ENCODE data around the gene PXDC1.
"Not testable (repeated sequence)": the region's sequence is repeated elsewhere in the genome, so short reads cannot be mapped to it uniquely, and the experiment has no call there.

The PXDC1 gene

DNA sequence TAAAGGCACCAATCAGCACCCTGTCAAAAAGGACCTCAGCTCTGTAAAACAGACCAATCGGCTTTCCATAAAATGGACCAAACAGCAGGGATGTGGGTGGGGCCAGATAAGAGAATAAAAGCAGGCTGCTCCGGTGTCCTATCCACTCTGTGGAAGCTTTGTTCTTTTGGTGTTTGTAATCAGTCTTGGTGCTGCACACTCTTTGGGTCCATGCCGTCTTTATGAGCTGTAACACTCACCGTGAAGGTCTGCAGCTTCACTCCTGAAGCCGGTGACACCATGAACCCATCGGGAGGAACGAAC is 7.3 kb upstream of the PXDC1 start:
- H3K27me3 Mint-ChIP-seq (ENCODE audit: low read depth) = peaks cover 23% of the 10 kb centered on the region
- H3K9me3 Mint-ChIP-seq = no peaks in the 10 kb centered on the region
- no peaks in the 10 kb centered on the region for H3K4me1 Mint-ChIP-seq (ENCODE audit: low read depth)
- no peak overlapping the region for H3K4me3 Mint-ChIP-seq
- H3K27ac Mint-ChIP-seq = no peak overlapping the region
- H3K36me3 Mint-ChIP-seq (ENCODE audit: low read depth) = no peaks in the 10 kb centered on the region

DNA sequence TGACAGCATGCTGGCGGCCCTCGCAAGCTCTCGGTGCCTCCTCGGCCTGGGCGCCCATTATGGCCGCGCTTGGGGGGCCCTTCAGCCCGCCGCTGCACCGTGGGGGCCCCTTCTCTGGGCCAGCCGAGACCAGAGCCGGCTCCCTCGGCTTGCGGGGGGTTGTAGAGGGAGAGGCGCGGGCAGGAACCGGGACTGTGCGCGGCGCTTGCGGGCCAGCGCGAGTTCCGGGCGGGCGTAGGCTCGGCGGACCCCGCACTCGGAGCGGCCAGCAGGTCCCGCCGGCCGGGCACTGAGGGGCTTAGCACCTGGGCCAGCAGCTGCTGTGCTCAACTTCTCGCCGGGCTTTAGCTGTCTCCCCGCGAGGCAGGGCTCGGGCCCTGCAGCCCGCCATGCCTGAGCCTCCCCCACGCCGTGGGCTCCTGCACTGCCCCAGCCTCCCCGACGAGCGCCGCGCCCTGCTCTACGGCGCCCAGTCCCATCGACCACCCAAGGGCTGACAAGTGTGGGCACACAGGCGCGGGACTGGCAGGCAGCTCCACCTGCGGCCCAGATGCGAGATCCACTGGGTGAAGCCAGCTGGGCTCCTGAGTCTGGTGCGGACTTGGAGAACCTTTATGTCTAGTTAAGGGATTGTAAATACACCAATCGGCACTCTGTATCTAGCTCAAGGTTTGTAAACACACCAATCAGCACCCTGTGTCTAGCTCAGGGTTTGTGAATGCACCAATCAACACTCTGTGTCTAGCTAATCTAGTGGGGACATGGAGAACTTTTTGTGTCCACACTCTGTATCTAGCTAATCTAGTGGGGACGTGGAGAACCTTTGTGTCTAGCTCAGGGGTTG is 6.7 kb upstream of the PXDC1 start:
- not testable (repeated sequence) for H3K4me1 Mint-ChIP-seq (ENCODE audit: low read depth); H3K4me3 Mint-ChIP-seq

DNA sequence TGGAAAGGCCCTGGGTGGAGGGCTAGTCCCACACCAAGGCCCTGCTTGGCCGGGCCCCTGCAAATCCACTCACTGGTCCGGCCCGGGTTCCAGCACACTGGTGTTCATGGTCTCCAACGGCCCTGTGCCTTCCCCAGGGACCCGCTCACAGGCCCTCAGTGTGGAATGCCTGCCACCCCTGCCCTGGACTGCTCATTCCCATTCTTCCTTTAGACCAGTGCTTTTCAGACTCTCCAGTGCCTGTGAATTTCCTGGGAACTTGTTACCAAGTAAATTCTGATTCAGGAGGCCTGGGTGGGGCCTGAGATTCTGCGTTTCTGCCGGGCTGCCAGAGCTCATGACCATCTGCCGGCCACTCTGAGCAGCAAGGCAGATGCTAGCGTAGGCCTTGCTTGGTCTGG is 5.7 kb upstream of the PXDC1 start:
- no peak overlapping the region for H3K4me3 Mint-ChIP-seq
- no peaks in the 10 kb centered on the region for H3K9me3 Mint-ChIP-seq
- no peaks in the 10 kb centered on the region for H3K36me3 Mint-ChIP-seq (ENCODE audit: low read depth)
- H3K4me1 Mint-ChIP-seq (ENCODE audit: low read depth) = peaks cover 3% of the 10 kb centered on the region
- H3K27ac Mint-ChIP-seq = no peak overlapping the region
- H3K27me3 Mint-ChIP-seq (ENCODE audit: low read depth) = peaks cover 37% of the 10 kb centered on the region

More for the DNA sequence above, 6.7 kb upstream of the PXDC1 start:
- H3K27ac Mint-ChIP-seq; H3K36me3 Mint-ChIP-seq (ENCODE audit: low read depth); H3K9me3 Mint-ChIP-seq: not testable (repeated sequence)
- H3K27me3 Mint-ChIP-seq (ENCODE audit: low read depth) = peaks cover 27% of the 10 kb centered on the region

DNA sequence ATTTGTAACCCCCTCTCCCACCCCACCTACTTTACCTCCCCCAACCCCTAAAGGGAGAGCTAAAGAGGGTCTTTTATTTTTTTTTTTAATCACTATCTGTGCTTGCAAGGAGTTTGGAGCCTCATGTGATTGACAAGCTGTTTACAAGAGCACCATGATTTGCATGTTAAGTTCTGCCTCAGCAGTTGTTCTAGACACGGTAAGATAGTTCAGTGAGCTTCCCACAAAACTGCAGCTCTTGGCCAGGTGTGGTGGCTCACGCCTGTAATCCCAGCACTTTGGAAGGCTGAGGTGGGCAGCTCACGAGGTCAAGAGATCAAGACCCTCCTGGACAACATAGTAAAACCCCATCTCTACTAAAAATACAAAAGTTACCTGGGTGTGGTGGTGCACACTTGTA is 5.0 kb upstream of the PXDC1 start:
- H3K4me3 Mint-ChIP-seq = no peak overlapping the region
- H3K9me3 Mint-ChIP-seq = no peaks in the 10 kb centered on the region
- H3K27me3 Mint-ChIP-seq (ENCODE audit: low read depth) = peaks cover 39% of the 10 kb centered on the region
- peaks cover 3% of the 10 kb centered on the region for H3K4me1 Mint-ChIP-seq (ENCODE audit: low read depth)
- H3K36me3 Mint-ChIP-seq (ENCODE audit: low read depth) = no peaks in the 10 kb centered on the region
- H3K27ac Mint-ChIP-seq = no peak overlapping the region

DNA sequence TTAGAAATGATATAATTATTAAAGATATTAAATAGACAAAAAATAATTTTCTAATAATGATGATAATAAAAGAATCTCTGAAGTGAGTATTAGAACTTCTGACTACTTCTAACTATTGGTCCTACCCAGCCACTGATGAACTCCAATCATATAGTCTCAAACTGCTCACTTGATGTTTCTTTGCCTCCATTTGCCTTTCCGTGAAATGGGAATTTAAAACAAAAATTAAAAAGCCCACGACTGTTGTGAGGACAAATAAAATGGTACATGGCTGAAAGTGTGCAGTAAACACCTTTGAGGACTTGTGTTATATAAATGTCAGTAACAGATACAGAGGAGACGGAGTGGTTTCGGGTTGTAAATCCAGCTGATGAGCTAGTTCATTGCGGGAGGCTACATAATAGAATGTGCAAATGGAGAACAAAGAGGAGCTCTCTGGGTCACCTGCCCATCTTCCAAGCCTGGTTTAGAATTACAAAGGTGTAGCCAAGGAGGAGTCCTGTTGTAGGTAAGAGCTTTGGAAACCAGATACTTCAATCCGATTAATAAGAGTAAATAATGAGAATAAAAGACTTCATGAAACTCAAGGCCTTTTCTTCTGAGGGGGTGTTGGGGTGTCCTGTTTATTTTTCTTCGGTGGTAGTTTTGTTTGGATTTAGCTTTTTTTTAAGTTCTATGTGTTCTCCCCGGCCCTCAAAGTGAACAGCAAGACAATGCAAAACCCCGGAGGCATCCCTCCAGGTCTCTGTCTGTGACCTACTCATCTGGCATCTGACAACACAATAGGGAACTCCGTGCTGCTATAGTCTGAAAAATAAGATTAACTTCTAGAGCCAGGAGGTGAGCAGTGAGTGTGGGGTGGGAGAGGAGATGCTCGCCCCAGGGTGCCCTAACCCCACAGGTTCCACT is 4.4 kb upstream of the PXDC1 start:
- no peak overlapping the region for H3K27ac Mint-ChIP-seq
- peaks cover 39% of the 10 kb centered on the region for H3K27me3 Mint-ChIP-seq (ENCODE audit: low read depth)
- H3K36me3 Mint-ChIP-seq (ENCODE audit: low read depth) = no peaks in the 10 kb centered on the region
- peaks cover 3% of the 10 kb centered on the region for H3K4me1 Mint-ChIP-seq (ENCODE audit: low read depth)
- no peak overlapping the region for H3K4me3 Mint-ChIP-seq
- no peaks in the 10 kb centered on the region for H3K9me3 Mint-ChIP-seq

DNA sequence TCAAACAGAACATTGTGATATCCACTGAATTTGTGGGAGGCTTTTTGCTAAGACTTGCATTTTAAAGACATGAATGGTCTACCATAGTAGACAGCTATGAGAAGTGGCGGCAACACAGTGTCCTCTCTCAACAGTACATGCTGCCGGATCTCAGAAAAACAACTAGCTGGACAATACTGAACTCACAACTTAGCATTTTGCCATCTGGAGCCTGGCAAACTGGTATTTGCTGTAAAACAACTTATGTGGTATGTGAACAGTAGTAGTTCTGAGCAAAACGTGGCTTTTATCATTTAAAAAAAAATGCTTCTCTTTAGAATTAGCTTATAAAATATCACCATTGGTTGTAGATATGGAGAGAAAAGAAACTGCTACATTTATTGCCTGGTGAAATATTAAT is 3.3 kb upstream of the PXDC1 start:
- no peaks in the 10 kb centered on the region for H3K9me3 Mint-ChIP-seq
- no peak overlapping the region for H3K4me3 Mint-ChIP-seq
- no peaks in the 10 kb centered on the region for H3K36me3 Mint-ChIP-seq (ENCODE audit: low read depth)
- H3K27ac Mint-ChIP-seq = no peak overlapping the region
- H3K4me1 Mint-ChIP-seq (ENCODE audit: low read depth) = peaks cover 3% of the 10 kb centered on the region
- H3K27me3 Mint-ChIP-seq (ENCODE audit: low read depth) = peaks cover 46% of the 10 kb centered on the region

DNA sequence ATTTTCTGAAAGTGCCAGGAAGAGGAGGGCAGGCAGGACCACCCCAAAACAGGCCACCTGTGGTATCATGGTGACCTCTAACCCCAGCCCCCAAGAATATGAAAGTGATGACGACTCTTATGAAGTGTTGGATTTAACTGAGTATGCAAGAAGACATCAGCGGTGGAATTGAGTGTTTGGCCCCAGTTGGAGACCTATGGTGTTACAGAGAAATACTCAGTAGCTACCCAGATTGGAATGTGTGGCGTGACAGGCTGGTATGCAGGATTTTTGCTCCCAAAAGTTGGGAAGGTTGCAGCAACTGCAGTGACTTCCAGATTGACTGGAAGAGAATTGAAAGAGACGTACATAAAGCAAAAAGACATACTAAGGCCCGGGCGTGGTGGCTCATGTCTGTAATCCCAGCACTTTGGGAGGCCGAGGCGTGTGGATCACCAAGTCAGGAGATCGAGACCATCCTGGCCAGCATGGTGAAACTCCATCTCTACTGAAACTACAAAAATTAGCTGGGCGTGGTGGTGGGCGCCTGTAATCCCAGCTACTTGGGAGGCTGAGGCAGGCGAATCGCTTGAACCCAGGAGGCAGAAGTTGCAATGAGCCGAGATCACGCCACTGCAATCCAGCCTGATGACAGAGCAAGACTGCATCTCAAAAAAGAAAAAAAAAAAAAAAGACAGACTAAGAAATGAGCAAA is 2.7 kb upstream of the PXDC1 start:
- H3K27me3 Mint-ChIP-seq (ENCODE audit: low read depth) = peaks cover 52% of the 10 kb centered on the region
- H3K36me3 Mint-ChIP-seq (ENCODE audit: low read depth); H3K27ac Mint-ChIP-seq; H3K4me1 Mint-ChIP-seq (ENCODE audit: low read depth); H3K4me3 Mint-ChIP-seq; H3K9me3 Mint-ChIP-seq: not testable (repeated sequence)

DNA sequence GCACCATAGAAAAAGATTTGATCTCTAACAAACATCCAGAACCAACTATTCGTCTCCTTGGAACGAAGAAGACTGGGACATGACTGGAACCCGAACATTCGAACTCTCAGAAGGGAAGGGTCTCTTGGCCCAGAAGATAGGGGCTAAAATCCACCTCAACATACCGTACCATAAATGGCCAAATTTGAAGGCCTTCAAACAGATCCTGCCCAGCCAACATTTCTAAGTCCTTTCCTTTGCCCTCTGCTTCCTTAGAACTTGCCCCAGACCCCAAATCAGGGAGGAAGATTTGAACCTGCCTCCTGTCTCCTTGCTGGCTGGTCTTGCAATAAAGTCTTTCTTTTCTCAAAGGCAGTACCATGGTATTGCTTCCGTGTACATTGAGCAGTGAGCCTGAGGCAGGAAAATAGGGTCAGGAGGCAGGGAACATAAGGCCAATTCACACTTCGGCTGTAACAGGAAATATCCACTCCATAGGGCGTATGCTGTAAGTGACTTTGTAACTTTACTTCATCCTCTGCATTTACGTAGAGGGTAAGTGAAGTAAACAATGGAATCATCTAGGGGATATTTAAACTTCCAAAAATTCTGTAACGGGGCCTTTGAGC is 1.8 kb upstream of the PXDC1 start:
- H3K9me3 Mint-ChIP-seq = no peaks in the 10 kb centered on the region
- H3K27ac Mint-ChIP-seq = no peak overlapping the region
- H3K4me3 Mint-ChIP-seq = peak overlapping the region; percentile 11
- H3K4me1 Mint-ChIP-seq (ENCODE audit: low read depth) = peaks cover 3% of the 10 kb centered on the region
- peaks cover 61% of the 10 kb centered on the region for H3K27me3 Mint-ChIP-seq (ENCODE audit: low read depth)
- H3K36me3 Mint-ChIP-seq (ENCODE audit: low read depth) = no peaks in the 10 kb centered on the region

DNA sequence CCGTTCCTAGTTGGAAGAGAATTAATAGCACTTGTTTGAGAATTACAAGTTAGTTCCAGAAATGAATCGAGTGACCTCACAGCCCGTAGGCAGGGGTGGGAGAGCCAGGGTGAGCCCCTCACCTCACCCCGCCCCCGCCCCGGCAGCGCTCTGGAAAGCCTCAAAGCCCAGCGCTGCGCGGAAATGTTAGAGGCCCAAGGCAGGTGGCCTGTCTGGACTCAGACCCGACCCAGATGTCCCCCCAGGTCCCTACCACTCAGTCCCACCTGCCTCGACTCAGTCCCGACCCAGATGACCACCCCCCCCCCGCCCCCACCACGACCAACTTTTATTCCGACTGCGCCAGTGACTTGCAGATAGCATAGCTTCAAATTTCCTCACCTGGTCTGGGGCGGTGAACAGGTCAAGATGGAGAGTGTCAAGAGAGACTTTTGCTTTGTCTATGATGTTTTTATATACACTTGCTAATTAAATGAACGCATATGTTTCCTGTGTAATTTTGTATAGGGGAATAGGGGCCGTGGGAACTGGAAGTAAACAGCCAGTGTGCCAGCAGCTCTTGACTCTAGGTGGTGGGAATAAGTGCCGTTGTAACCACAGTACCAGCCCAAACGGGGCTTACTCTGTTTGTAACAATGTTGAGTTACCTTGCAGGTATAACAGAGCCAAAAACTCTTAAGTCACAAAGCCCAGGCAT is 1.2 kb upstream of the PXDC1 start:
- Mint-ChIP-seq H3K36me3 (ENCODE audit: low read depth) (no peaks in the 10 kb centered on the region), H3K4me3 (peak overlapping the region; percentile 71)

DNA sequence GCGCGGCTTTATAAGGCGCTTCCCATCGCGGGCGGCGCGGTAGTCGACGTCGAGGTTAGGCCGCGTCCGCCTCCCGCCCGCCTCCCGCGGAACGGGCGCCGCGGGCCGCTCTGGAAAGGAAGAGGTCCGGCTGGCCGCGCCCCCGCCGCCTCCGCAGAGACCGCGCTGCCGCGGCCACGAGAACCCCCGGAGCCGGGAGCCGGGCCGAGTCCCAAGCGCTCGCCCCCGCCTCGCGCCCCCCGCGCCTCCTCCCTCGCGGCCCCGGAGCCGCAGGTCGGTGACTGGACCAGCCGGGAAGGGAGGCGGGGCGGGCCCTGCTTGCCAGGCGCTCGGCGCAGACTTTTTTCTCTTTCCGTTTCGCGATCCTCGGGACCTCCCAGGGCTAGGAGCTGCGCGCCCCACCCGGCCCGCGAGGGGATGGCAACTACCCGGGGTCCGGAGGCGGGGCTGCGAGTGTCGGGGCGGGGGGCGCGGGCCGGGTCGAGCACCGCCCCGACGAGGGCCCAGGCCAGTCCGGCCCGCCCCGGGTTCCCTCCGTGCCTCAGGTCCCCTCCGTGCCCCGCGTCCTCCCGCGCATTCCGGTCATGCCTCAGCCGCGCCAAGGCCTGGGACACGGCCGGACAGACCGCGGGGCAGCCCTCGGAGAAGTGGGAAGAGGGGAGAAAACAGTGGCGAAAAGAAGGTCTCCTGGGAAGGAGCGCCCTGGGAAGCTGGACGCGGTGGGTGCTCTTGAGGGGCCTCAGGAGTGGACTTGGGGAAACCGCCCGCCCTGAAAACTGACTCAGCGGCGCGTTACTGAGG is 417 bp upstream of the PXDC1 start:
- Mint-ChIP-seq H3K27ac (no peak overlapping the region), H3K27me3 (ENCODE audit: low read depth) (peaks cover 73% of the 10 kb centered on the region), H3K9me3 (no peaks in the 10 kb centered on the region), H3K36me3 (ENCODE audit: low read depth) (no peaks in the 10 kb centered on the region), H3K4me3 (peak overlapping the region; percentile 4), H3K4me1 (ENCODE audit: low read depth) (peaks cover 3% of the 10 kb centered on the region)

More for the DNA sequence above, 1.2 kb upstream of the PXDC1 start:
- H3K9me3 Mint-ChIP-seq = no peaks in the 10 kb centered on the region
- peaks cover 3% of the 10 kb centered on the region for H3K4me1 Mint-ChIP-seq (ENCODE audit: low read depth)
- peaks cover 67% of the 10 kb centered on the region for H3K27me3 Mint-ChIP-seq (ENCODE audit: low read depth)
- H3K27ac Mint-ChIP-seq = no peak overlapping the region

DNA sequence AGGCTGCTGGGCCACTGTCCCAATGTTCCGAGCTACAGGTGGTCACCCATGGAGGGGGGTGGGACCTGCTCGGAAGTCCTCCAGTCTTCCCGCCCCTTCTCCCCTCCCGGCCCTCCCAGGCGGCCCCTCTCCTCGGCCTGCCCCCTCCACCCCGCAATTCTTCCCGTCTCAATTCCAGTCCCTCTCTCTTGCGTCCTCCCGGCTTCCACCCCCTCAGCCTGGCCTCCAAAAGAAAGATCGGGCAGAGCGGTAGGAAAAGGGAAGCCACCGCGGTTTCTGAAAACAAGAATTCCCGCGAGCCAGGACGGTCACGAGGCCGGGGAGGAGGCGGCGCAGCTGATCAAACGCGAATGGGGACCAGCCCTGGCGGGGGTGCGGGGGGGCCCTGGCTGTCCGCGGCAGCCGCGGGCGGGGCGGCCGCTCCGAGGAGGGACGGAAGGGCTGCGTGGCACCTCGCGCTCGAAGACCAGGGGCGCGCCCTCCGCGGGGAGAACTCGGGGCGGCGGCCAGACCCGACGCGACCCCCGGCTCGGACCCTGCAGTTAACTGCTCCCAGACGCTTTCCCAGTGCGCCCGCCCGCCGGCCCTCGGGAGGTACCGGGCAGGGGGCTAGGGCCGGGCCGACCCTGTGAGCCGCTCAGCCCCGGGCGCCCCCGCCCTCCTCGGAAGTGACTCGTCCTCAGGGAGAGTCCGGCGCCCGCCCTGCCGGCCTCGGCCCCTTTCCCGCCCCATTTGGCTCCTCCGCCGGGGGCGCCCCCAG is 1.0 kb downstream of the PXDC1 start:
- H3K9me3 Mint-ChIP-seq = no peaks in the 10 kb centered on the region
- H3K27me3 Mint-ChIP-seq (ENCODE audit: low read depth) = peaks cover 66% of the 10 kb centered on the region
- peaks cover 3% of the 10 kb centered on the region for H3K4me1 Mint-ChIP-seq (ENCODE audit: low read depth)
- peak overlapping the region; percentile 57 for H3K4me3 Mint-ChIP-seq
- H3K27ac Mint-ChIP-seq = no peak overlapping the region
- H3K36me3 Mint-ChIP-seq (ENCODE audit: low read depth) = no peaks in the 10 kb centered on the region

DNA sequence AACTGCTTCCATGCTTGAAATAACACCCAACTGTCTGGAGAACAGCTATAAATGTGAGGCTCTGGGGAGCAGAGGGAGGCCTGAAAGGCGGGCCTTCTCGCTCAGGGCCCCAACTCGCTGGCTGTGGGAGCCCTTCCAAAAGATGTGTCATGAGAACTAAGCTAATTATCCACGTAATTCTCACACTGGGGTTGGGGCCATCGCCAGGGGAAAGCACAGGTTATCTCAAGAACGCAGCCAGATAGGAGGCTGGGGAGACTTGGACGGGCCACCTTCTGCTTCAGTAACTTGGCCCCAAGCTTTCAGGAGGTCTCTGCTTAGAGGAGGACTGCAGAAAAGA is 1.6 kb downstream of the PXDC1 start:
- no peaks in the 10 kb centered on the region for H3K9me3 Mint-ChIP-seq
- peaks cover 3% of the 10 kb centered on the region for H3K4me1 Mint-ChIP-seq (ENCODE audit: low read depth)
- H3K4me3 Mint-ChIP-seq = peak overlapping the region; percentile 57
- no peaks in the 10 kb centered on the region for H3K36me3 Mint-ChIP-seq (ENCODE audit: low read depth)
- H3K27ac Mint-ChIP-seq = no peak overlapping the region
- H3K27me3 Mint-ChIP-seq (ENCODE audit: low read depth) = peaks cover 63% of the 10 kb centered on the region

All from T-helper 1 cell treated with Interleukin-12 subunit alpha and Interleukin-12 subunit beta and Interleukin-4 antibody, amounts not matched to agents 30 μg/mL and 1 μg/mL, for 36 hours (primary cell).